C4-2B (cell line): Measurements from ENCODE around the gene RCOR1.

ENCODE experiments used
- CTCF ChIP-seq: fragments of 450-650 bp; conservative IDR thresholded peaks from 2 replicates; pipeline ENCODE4 v1.5.1; 2017; ENCODE audit warnings: mild to moderate bottlenecking
- ZFX ChIP-seq: fragments of 450-650 bp; IDR thresholded peaks from 2 replicates; pipeline ENCODE4 v1.6.1; 2017

GRCh38 chr14:102659797-102660196 lies 67.3 kb downstream of the RCOR1 start:
- TF ChIP-seq CTCF (no peak), ZFX (no peak)
